ENCODE measurements around the gene HOXC12.

Gene HOXC12

DNA sequence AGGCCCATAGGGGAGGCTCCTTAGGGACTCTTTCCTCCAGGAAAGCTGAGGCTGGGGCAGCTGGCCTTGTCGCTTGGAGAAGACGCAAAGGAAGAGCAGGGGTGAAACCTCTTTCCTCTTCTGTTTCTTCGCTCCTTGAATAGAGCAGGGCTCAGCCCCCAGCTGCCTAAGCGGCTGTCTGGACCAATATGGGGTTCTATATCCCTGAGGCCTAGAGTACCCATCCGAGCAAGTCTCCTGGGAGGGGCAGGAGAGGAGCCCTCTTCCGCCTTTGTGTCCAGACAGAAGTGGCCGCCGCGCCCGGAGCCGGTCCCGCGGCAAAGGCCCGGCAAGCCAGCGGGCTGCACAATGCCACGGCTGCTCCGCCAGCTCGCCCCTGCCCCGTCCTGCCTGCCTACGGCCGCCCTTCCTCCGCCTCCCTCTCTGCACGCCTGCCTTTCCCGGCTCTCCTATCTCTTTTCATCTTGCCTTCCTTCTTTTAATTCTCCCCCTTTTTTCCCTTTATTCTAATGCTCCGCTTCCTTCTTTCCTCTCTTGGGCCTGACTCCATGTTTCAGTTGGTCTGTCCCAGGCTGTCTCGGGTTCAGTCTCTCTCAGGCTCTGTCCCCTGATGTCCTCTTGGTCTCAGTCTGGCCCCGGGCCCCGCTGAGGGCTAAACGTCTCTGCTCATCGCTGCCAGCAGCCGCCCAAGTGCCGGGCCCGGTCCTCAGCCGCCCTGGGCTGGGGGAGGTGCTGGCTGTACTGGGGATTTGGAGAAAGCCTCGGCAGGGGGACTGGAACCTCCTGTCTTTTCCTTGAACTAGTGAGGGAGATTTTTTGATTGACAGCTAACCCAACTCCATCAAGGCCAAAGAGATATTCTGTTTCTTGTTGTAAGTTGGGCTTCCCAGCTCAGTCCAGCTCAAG lies 42.8 kb downstream of the HOXC12 start (continued):
- TF ChIP-seq, protein P1, sequence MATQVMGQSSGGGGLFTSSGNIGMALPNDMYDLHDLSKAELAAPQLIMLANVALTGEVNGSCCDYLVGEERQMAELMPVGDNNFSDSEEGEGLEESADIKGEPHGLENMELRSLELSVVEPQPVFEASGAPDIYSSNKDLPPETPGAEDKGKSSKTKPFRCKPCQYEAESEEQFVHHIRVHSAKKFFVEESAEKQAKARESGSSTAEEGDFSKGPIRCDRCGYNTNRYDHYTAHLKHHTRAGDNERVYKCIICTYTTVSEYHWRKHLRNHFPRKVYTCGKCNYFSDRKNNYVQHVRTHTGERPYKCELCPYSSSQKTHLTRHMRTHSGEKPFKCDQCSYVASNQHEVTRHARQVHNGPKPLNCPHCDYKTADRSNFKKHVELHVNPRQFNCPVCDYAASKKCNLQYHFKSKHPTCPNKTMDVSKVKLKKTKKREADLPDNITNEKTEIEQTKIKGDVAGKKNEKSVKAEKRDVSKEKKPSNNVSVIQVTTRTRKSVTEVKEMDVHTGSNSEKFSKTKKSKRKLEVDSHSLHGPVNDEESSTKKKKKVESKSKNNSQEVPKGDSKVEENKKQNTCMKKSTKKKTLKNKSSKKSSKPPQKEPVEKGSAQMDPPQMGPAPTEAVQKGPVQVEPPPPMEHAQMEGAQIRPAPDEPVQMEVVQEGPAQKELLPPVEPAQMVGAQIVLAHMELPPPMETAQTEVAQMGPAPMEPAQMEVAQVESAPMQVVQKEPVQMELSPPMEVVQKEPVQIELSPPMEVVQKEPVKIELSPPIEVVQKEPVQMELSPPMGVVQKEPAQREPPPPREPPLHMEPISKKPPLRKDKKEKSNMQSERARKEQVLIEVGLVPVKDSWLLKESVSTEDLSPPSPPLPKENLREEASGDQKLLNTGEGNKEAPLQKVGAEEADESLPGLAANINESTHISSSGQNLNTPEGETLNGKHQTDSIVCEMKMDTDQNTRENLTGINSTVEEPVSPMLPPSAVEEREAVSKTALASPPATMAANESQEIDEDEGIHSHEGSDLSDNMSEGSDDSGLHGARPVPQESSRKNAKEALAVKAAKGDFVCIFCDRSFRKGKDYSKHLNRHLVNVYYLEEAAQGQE (tag by site-specific recombination; IDR thresholded peaks at IDR 0.05): peak; percentile 32; the same call in 1 of the 2 replicates
- no peak for TF ChIP-seq ZNF664 (tag by site-specific recombination; IDR thresholded peaks at IDR 0.05)
- peak; percentile 26; the same call in 1 of the 2 replicates for TF ChIP-seq ZNF660 (tag by site-specific recombination; IDR thresholded peaks at IDR 0.05)
- TF ChIP-seq, protein P2, sequence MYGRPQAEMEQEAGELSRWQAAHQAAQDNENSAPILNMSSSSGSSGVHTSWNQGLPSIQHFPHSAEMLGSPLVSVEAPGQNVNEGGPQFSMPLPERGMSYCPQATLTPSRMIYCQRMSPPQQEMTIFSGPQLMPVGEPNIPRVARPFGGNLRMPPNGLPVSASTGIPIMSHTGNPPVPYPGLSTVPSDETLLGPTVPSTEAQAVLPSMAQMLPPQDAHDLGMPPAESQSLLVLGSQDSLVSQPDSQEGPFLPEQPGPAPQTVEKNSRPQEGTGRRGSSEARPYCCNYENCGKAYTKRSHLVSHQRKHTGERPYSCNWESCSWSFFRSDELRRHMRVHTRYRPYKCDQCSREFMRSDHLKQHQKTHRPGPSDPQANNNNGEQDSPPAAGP (tag by site-specific recombination; IDR thresholded peaks at IDR 0.05): 0 out of 2 replicates have a peak, but pooled peaks have one; percentile 31
- TF ChIP-seq ZBTB21 (tag by site-specific recombination; IDR thresholded peaks at IDR 0.05): no peak; the same call in 1 of the 2 replicates
- 0 out of 2 replicates have a peak, but pooled peaks have one; percentile 51 for TF ChIP-seq ZNF394 (tag by site-specific recombination; IDR thresholded peaks at IDR 0.05; ENCODE audit: borderline replicate concordance)
- TF ChIP-seq ZNF596 (tag by site-specific recombination; IDR thresholded peaks at IDR 0.05): 0 out of 2 replicates have a peak, but pooled peaks have one; percentile 7
- no peak for TF ChIP-seq OSR2 (tag by site-specific recombination; IDR thresholded peaks at IDR 0.05)
- TF ChIP-seq, protein P3, sequence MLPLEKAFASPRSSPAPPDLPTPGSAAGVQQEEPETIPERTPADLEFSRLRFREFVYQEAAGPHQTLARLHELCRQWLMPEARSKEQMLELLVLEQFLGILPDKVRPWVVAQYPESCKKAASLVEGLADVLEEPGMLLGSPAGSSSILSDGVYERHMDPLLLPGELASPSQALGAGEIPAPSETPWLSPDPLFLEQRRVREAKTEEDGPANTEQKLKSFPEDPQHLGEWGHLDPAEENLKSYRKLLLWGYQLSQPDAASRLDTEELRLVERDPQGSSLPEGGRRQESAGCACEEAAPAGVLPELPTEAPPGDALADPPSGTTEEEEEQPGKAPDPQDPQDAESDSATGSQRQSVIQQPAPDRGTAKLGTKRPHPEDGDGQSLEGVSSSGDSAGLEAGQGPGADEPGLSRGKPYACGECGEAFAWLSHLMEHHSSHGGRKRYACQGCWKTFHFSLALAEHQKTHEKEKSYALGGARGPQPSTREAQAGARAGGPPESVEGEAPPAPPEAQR (tag by site-specific recombination; IDR thresholded peaks at IDR 0.05): 0 out of 2 replicates have a peak, but pooled peaks have one; percentile 17
- no peak for TF ChIP-seq ZNF354C (tag by site-specific recombination; IDR thresholded peaks at IDR 0.05; ENCODE audit: borderline replicate concordance, low read depth)
- no peak for TF ChIP-seq RBAK (tag by site-specific recombination; IDR thresholded peaks at IDR 0.05)
- no peak for TF ChIP-seq ZNF654 (tag by site-specific recombination; IDR thresholded peaks at IDR 0.05; ENCODE audit: low read depth)
- TF ChIP-seq ZFP3 (tag by site-specific recombination; IDR thresholded peaks at IDR 0.05; ENCODE audit: low read depth): no peak
- TF ChIP-seq ZNF169 (tag by site-specific recombination; IDR thresholded peaks at IDR 0.05): no peak
- TF ChIP-seq ZNF16 (tag by site-specific recombination; IDR thresholded peaks at IDR 0.05; ENCODE audit: low read depth): no peak
- TF ChIP-seq ZNF184 (tag by site-specific recombination; IDR thresholded peaks at IDR 0.05): no peak
- peak; percentile 95 for TF ChIP-seq ZBTB20 (tag by site-specific recombination; IDR thresholded peaks at IDR 0.05)
- peak; percentile 98 for TF ChIP-seq ZNF600 (tag by site-specific recombination; IDR thresholded peaks at IDR 0.05)
- peak; percentile 72 for TF ChIP-seq ZSCAN30 (tag by site-specific recombination; IDR thresholded peaks at IDR 0.05)
- TF ChIP-seq SP7 (tag by site-specific recombination; IDR thresholded peaks at IDR 0.05): 0 out of 2 replicates have a peak, but pooled peaks have one; percentile 11
- peak; percentile 95 for TF ChIP-seq ZBTB17 (tag by site-specific recombination; IDR thresholded peaks at IDR 0.05)
- TF ChIP-seq, protein P4, sequence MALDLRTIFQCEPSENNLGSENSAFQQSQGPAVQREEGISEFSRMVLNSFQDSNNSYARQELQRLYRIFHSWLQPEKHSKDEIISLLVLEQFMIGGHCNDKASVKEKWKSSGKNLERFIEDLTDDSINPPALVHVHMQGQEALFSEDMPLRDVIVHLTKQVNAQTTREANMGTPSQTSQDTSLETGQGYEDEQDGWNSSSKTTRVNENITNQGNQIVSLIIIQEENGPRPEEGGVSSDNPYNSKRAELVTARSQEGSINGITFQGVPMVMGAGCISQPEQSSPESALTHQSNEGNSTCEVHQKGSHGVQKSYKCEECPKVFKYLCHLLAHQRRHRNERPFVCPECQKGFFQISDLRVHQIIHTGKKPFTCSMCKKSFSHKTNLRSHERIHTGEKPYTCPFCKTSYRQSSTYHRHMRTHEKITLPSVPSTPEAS (tag by site-specific recombination; IDR thresholded peaks at IDR 0.05): no peak
- no peak for TF ChIP-seq ZBTB1 (tag by site-specific recombination; IDR thresholded peaks at IDR 0.05)
- TF ChIP-seq KLF1 (tag by site-specific recombination; IDR thresholded peaks at IDR 0.05): 0 out of 2 replicates have a peak, but pooled peaks have one; percentile 18
- TF ChIP-seq, protein P5, sequence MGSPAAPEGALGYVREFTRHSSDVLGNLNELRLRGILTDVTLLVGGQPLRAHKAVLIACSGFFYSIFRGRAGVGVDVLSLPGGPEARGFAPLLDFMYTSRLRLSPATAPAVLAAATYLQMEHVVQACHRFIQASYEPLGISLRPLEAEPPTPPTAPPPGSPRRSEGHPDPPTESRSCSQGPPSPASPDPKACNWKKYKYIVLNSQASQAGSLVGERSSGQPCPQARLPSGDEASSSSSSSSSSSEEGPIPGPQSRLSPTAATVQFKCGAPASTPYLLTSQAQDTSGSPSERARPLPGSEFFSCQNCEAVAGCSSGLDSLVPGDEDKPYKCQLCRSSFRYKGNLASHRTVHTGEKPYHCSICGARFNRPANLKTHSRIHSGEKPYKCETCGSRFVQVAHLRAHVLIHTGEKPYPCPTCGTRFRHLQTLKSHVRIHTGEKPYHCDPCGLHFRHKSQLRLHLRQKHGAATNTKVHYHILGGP (tag by site-specific recombination; IDR thresholded peaks at IDR 0.05): no peak
- peak; percentile 98 for TF ChIP-seq ZNF341 (tag by site-specific recombination; IDR thresholded peaks at IDR 0.05; ENCODE audit: low read depth)
- TF ChIP-seq ZBTB8A (tag by site-specific recombination; IDR thresholded peaks at IDR 0.05): peak; percentile 77
- TF ChIP-seq GLI2 (tag by site-specific recombination; IDR thresholded peaks at IDR 0.05; ENCODE audit: borderline replicate concordance, low read depth): no peak
- no peak for TF ChIP-seq MYNN (tag by site-specific recombination; IDR thresholded peaks at IDR 0.05; ENCODE audit: borderline replicate concordance)

Data from HEK293 (cell line).